AG20443 (cell line): ENCODE measurements around the gene PSPC1.
"Not testable (repeated sequence)": the region's sequence is repeated elsewhere in the genome, so short reads cannot be mapped to it uniquely, and the experiment has no call there.

ENCODE experiments used
- DNase-seq: peaks from one replicate; pipeline ENCODE4 v3.0.0; 2012; ENCODE audit warnings: low spot score, mixed read lengths

The PSPC1 gene

GRCh38 chr13:19782727-19783682 lies at the start of gene PSPC1:
TSS of gene PSPC1 (minus strand) at chr13:19782945. CDS start at chr13:19782757, 188 bp downstream.
- peak; percentile 99 for DNase-seq

- no peak for DNase-seq
These were observed 39.9 kb upstream of the PSPC1 start for GRCh38 chr13:19822673-19823072.

GRCh38 chr13:19818223-19818842 lies 35.6 kb upstream of the PSPC1 start:
- DNase-seq, result peak; percentile 16

- no peak for DNase-seq
These were observed 34.9 kb upstream of the PSPC1 start for GRCh38 chr13:19817510-19818158.

GRCh38 chr13:19817106-19817505 lies 34.4 kb upstream of the PSPC1 start:
- DNase-seq, result no peak

- not testable (repeated sequence) for DNase-seq
These were observed 33.1 kb upstream of the PSPC1 start for GRCh38 chr13:19815842-19816241.

- DNase-seq, result no peak
These were observed 28.5 kb upstream of the PSPC1 start for GRCh38 chr13:19810996-19811881.

- DNase-seq, result no peak
These were observed 27.4 kb upstream of the PSPC1 start for GRCh38 chr13:19810151-19810550.

- DNase-seq, result no peak
These were observed 23.0 kb upstream of the PSPC1 start for GRCh38 chr13:19805765-19806164.

- DNase-seq, result no peak
These were observed 13.2 kb upstream of the PSPC1 start for GRCh38 chr13:19795956-19796355.

GRCh38 chr13:19794631-19795030 lies 11.9 kb upstream of the PSPC1 start:
- no peak for DNase-seq

- no peak for DNase-seq
These were observed 9.3 kb upstream of the PSPC1 start for GRCh38 chr13:19791953-19792537.

- DNase-seq, result peak; percentile 65
These were observed 557 bp downstream of the PSPC1 start for GRCh38 chr13:19782049-19782726.

GRCh38 chr13:19781526-19781925 lies 1.2 kb downstream of the PSPC1 start:
- no peak for DNase-seq

- DNase-seq, result not testable (repeated sequence)
These were observed 1.9 kb downstream of the PSPC1 start for GRCh38 chr13:19780753-19781418.

GRCh38 chr13:19772306-19772705 lies 10.4 kb downstream of the PSPC1 start:
- peak; percentile 16 for DNase-seq

- no peak for DNase-seq
These were observed 12.9 kb downstream of the PSPC1 start for GRCh38 chr13:19769854-19770253.

GRCh38 chr13:19767966-19768365 lies 14.8 kb downstream of the PSPC1 start:
- no peak for DNase-seq

GRCh38 chr13:19766591-19766990 lies 16.2 kb downstream of the PSPC1 start:
- DNase-seq, result no peak

GRCh38 chr13:19764237-19764636 lies 18.5 kb downstream of the PSPC1 start:
- no peak for DNase-seq
